ENCODE measurements around the gene AMER2. TPM values are rescaled to one million over a fixed set of nuclear protein-coding genes. Genes with fewer than 3 reads are reported as not detected.

Gene AMER2
- not detected for total RNA-seq

DNA sequence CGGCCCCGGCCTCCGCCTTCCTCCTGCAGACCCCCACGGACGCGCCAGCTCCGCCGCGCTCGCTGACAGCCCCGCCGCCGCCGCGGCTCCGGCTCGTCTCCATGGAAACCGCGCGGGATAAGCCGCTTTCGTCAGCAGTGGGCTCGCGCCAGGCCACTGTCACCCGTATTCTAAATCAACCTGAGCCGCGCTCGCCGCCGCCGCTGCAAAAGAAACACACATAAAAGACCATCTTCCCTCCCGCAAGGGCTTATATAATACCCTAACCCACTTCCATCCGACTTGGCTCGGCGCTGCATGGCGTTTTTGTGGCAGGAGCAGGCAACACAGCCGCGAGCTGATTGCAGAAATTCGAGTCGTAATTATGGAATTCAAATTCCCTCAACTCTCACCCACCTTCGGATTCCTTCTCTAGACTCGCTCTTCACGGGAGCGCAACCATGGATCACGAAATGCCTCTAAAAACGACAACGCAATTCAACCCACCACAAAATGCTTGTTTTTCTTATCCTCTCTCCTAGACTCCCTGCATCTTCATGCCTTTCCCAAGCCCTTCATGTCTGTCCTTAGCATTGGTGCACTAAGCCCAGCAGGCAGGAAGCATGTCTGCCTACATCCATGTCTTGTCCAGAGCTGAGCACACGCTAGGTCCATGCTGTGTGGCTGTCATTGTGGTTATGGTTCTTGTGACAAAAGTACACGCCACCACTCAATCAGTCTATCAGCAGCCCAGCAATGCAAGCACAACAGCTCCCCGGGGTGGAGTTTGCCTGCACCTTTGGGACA, at the start of gene AMER2:
Gene AMER2, minus strand, starts transcription at position 772 of the 786 bp plus-strand sequence. Its CDS starts 669 bp downstream, at position 103.
- H3K4me3 Mint-ChIP-seq = peak within 1 kb of the TSS; percentile 27
- ATAC-seq (no peak), DNase-seq (no peak)
- H3K27ac Mint-ChIP-seq = no peak within 1 kb of the TSS
- peaks cover 10% of the 10 kb centered on the region for H3K4me1 Mint-ChIP-seq
- H3K27me3 Mint-ChIP-seq = peaks cover 72% of the 10 kb centered on the region
- peaks cover 5% of the 10 kb centered on the region for H3K36me3 Mint-ChIP-seq
- CTCF ChIA-PET = no interaction called here
- no peaks in the 10 kb centered on the region for H3K9me3 Mint-ChIP-seq (ENCODE audit: low read depth)

GRCh38 chr13:25218019-25218418, 45.9 kb upstream of the AMER2 start:
- CTCF ChIA-PET = no interaction called here
- peaks cover 24% of the 10 kb centered on the region for H3K27me3 Mint-ChIP-seq
- H3K36me3 Mint-ChIP-seq = no peaks in the 10 kb centered on the region
- H3K27ac Mint-ChIP-seq = no peak overlapping the region
- ATAC-seq (no peak), DNase-seq (no peak)
- H3K9me3 Mint-ChIP-seq (ENCODE audit: low read depth) = no peaks in the 10 kb centered on the region
- H3K4me3 Mint-ChIP-seq = no peak overlapping the region
- H3K4me1 Mint-ChIP-seq = peaks cover 7% of the 10 kb centered on the region

DNA sequence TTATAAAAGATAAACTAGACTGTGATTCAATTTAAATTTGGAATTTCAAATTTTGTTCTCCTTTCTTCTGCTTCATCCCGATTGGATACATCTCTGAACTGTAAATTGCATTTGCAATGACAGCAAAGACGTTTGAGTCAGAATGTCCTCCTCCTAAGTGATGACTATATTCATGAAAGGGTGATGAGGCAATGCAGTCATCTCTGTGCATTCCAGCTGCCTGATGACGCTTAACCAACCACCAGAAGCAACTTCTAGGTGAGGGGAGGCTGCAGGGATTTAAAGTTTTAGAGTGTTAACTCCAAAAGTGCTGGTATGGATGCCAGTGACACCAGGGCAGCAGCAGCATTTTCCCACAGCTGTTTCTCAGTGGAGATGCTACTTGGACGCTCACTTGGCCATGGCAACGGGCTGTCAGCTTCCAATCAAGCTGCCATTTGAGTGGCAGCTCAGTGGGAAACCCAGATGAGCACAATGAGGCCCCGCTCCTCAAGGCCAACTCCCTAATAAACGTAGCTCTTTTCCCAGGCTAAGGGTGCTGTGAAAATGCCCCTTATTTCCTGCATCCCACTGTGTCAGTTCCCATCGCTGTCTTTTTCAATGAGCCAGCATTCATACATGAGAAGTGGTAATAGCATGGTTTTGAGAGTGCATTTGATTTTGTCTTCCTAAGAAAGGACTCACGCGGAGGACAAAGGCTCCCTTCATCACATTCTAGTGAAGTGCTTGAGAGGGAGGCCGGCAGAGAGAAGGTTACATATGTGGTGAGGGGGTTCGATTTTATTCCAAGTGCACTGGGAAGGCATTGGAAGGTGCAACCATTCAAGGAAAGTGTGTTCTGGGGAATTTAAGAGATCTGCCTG, 45.2 kb upstream of the AMER2 start:
- no peaks in the 10 kb centered on the region for H3K9me3 Mint-ChIP-seq (ENCODE audit: low read depth)
- no peaks in the 10 kb centered on the region for H3K36me3 Mint-ChIP-seq
- no peak overlapping the region for H3K4me3 Mint-ChIP-seq
- H3K27me3 Mint-ChIP-seq = peaks cover 20% of the 10 kb centered on the region
- no peak overlapping the region for H3K27ac Mint-ChIP-seq
- ATAC-seq (no peak), DNase-seq (no peak)
- CTCF ChIA-PET = no interaction called here
- H3K4me1 Mint-ChIP-seq = peaks cover 7% of the 10 kb centered on the region

GRCh38 chr13:25215253-25215575, 43.1 kb upstream of the AMER2 start:
- Mint-ChIP-seq H3K36me3 (no peaks in the 10 kb centered on the region), H3K27ac (no peak overlapping the region), H3K4me3 (no peak overlapping the region), H3K9me3 (ENCODE audit: low read depth) (no peaks in the 10 kb centered on the region), H3K27me3 (peaks cover 13% of the 10 kb centered on the region), H3K4me1 (peaks cover 7% of the 10 kb centered on the region)
- CTCF ChIA-PET = no interaction called here
- no peak for DNase-seq
- no peak for ATAC-seq

GRCh38 chr13:25214491-25215252, 42.6 kb upstream of the AMER2 start:
- no peak for DNase-seq
- CTCF ChIA-PET = no interaction called here
- Mint-ChIP-seq H3K36me3 (no peaks in the 10 kb centered on the region), H3K27ac (no peak overlapping the region), H3K9me3 (ENCODE audit: low read depth) (no peaks in the 10 kb centered on the region), H3K4me1 (peaks cover 7% of the 10 kb centered on the region), H3K4me3 (no peak overlapping the region), H3K27me3 (peaks cover 13% of the 10 kb centered on the region)
- ATAC-seq = no peak

- peaks cover 8% of the 10 kb centered on the region for H3K27me3 Mint-ChIP-seq
- H3K4me1 Mint-ChIP-seq = peaks cover 7% of the 10 kb centered on the region
- CTCF ChIA-PET = no interaction called here
- H3K9me3 Mint-ChIP-seq (ENCODE audit: low read depth) = no peaks in the 10 kb centered on the region
- no peak for ATAC-seq
- DNase-seq = no peak
- no peak overlapping the region for H3K27ac Mint-ChIP-seq
- no peaks in the 10 kb centered on the region for H3K36me3 Mint-ChIP-seq
- no peak overlapping the region for H3K4me3 Mint-ChIP-seq
Observed at GRCh38 chr13:25213715-25214114, 41.6 kb upstream of the AMER2 start.

- Mint-ChIP-seq H3K27me3 (no peaks in the 10 kb centered on the region), H3K4me3 (no peak overlapping the region), H3K9me3 (ENCODE audit: low read depth) (no peaks in the 10 kb centered on the region), H3K4me1 (peaks cover 7% of the 10 kb centered on the region), H3K36me3 (no peaks in the 10 kb centered on the region), H3K27ac (no peak overlapping the region)
- CTCF ChIA-PET = no interaction called here
- no peak for ATAC-seq
- no peak for DNase-seq
Observed at GRCh38 chr13:25210842-25211569, 38.9 kb upstream of the AMER2 start.

DNA sequence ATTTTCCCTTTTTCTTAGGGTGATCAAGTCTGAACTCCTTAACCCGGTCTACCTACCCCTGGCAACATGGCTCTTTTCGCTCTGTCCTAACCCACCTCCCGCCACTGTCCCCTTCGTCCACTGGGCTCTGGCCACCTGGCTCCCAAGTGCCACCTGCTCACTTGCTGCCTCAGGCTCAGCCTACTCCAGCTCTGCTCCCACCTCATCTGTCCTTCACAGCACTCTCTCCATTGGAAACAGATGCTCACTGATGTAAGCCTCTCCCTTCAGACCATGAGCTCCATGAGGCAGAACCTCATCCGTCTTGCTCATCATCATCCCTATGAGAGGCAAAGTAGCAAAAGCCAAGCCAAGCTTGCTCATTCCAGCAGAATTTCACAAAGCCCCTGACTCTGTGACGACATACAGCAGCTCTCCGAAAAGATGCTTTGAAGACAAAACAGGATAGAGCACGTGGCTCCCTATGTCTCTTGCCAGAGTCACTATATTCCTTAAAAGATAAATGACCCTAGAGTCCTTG, 35.3 kb upstream of the AMER2 start:
- Mint-ChIP-seq H3K27ac (no peak overlapping the region), H3K27me3 (peaks cover 6% of the 10 kb centered on the region), H3K4me1 (no peaks in the 10 kb centered on the region), H3K9me3 (ENCODE audit: low read depth) (no peaks in the 10 kb centered on the region), H3K36me3 (no peaks in the 10 kb centered on the region), H3K4me3 (no peak overlapping the region)
- ATAC-seq (no peak), DNase-seq (no peak)
- CTCF ChIA-PET = no interaction called here

DNA sequence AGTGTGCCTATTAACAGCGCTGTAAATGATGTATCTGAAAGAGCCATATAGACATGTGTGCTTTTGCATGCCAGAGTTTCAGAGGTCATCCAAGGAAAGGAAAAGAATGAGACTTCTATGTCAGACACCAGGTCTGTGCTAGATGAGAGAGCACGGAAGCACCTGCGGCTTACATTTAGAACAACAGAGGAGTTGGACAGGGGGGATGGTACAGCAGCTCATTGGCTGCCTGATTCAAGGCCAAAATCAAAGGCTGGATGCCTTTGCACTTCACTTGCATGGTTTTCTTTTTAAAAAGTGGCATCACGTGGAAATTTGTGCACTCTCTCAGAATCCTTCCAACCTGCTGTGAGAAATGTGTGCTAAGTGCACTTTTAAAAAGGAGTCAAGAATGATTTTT, 32.8 kb upstream of the AMER2 start:
- Mint-ChIP-seq H3K4me3 (no peak overlapping the region), H3K36me3 (no peaks in the 10 kb centered on the region), H3K27me3 (peaks cover 11% of the 10 kb centered on the region), H3K9me3 (ENCODE audit: low read depth) (no peaks in the 10 kb centered on the region), H3K4me1 (no peaks in the 10 kb centered on the region), H3K27ac (no peak overlapping the region)
- CTCF ChIA-PET = no interaction called here
- DNase-seq = no peak
- ATAC-seq = no peak

DNA sequence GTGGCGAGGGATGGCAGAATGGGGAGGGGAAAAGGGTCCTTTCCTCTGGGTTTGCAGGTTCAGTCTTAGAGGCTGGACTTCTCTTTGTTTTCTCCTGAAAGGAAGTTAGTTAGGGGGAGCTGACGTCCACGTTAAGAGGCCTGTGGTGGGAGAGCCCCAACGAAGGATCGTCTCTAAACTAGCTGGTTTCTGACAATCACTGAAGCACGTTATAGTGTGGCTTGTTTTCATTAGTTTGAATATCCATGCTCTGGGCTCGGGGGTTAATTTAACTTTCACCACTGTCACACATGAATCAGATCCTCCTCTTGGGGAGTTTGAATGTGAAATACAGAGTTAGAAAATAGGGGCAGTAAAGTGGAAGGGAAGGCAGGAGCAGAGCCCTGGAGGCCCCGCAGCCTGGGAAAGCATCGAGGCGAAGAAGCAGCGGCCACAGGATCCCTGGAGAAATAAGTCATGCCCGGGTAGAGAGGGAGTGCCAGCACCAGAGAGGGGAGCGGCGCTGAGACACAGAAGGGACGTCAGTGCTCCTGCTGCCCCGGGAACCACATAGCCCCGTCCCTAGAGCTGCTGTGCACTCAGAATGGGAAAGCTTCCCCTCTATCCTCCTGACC, 31.1 kb upstream of the AMER2 start:
- no peaks in the 10 kb centered on the region for H3K36me3 Mint-ChIP-seq
- ATAC-seq = no peak
- no peak overlapping the region for H3K27ac Mint-ChIP-seq
- DNase-seq = no peak
- H3K9me3 Mint-ChIP-seq (ENCODE audit: low read depth) = no peaks in the 10 kb centered on the region
- H3K27me3 Mint-ChIP-seq = peaks cover 11% of the 10 kb centered on the region
- no peak overlapping the region for H3K4me3 Mint-ChIP-seq
- CTCF ChIA-PET = interaction anchor here (1.3 kb wide), 1 partner anchor 10 kb away, joined by 3 read pairs; no protein-coding TSS in a partner anchor
- no peaks in the 10 kb centered on the region for H3K4me1 Mint-ChIP-seq

DNA sequence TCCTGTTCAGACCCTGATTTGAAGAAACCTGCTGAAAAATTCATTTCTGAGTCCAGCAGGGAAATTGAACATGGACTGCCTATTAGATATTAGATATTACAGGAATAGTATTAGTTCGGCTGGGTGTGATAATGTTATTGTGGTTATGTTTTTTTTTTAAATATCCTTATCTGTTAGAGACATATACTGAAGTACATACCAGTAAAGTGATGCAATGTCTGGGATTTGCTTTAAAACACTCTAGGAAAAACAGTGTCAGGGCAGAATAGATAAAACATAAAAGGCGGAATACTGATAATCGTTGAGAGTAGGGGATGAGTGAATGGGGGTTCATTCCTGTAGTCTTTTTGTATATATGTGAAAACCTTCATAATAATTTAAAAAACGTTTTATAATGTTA, 28.7 kb upstream of the AMER2 start:
- no peaks in the 10 kb centered on the region for H3K36me3 Mint-ChIP-seq
- no peaks in the 10 kb centered on the region for H3K9me3 Mint-ChIP-seq (ENCODE audit: low read depth)
- DNase-seq = no peak
- H3K4me3 Mint-ChIP-seq = no peak overlapping the region
- CTCF ChIA-PET = no interaction called here
- no peak for ATAC-seq
- H3K4me1 Mint-ChIP-seq = no peaks in the 10 kb centered on the region
- no peak overlapping the region for H3K27ac Mint-ChIP-seq
- peaks cover 11% of the 10 kb centered on the region for H3K27me3 Mint-ChIP-seq

DNA sequence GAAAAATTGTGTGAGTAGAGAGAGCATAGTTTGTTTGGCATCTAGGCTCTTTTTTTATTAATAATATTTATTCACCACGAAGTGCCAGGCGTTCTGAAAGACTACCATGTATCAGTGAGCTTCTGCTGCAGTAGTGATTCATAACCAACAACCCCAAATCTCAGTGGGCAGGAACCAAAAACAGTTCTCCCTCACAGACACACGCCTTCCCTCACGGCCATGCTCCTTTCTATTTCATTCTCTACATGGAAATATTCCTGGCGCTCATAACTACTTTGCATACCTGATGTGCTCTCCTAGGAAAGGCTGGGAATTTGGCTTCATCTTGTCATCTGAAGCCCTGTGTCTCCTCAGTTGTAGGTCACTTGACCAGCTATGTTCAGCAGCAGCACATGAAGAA, 26.6 kb upstream of the AMER2 start:
- Mint-ChIP-seq H3K36me3 (no peaks in the 10 kb centered on the region), H3K27ac (no peak overlapping the region), H3K27me3 (peaks cover 12% of the 10 kb centered on the region), H3K4me3 (no peak overlapping the region), H3K9me3 (ENCODE audit: low read depth) (no peaks in the 10 kb centered on the region), H3K4me1 (no peaks in the 10 kb centered on the region)
- CTCF ChIA-PET = no interaction called here
- DNase-seq = no peak
- ATAC-seq = no peak

- Mint-ChIP-seq H3K36me3 (no peaks in the 10 kb centered on the region), H3K4me1 (no peaks in the 10 kb centered on the region), H3K4me3 (no peak overlapping the region), H3K27me3 (peaks cover 21% of the 10 kb centered on the region), H3K9me3 (ENCODE audit: low read depth) (no peaks in the 10 kb centered on the region), H3K27ac (no peak overlapping the region)
- ATAC-seq (no peak), DNase-seq (no peak)
- CTCF ChIA-PET = no interaction called here
Observed at GRCh38 chr13:25196971-25197370, 24.9 kb upstream of the AMER2 start.

Measured in activated CD8-positive, alpha-beta memory T cell treated with anti-CD3 and anti-CD28 coated beads, Interleukin-2, amount 10 ng/mL, durations not matched to agents 7 days and 5 days (primary cell).